Activated T-helper 1 cell treated with anti-CD3 and anti-CD28 coated beads, Interleukin-2, amount 50 U/mL, for 16 hours (primary cell): Measurements from ENCODE around the gene DNAJC18.
"Not testable (repeated sequence)": the region's sequence is repeated elsewhere in the genome, so short reads cannot be mapped to it uniquely, and the experiment has no call there.

Source experiments
- DNase-seq, 2 donors: peaks; one replicate each; pipeline ENCODE4 v3.0.0-alpha.2; 2020; ENCODE audit warnings: low read depth in 1 of 2, low spot score in 1 of 2

Gene DNAJC18

DNA sequence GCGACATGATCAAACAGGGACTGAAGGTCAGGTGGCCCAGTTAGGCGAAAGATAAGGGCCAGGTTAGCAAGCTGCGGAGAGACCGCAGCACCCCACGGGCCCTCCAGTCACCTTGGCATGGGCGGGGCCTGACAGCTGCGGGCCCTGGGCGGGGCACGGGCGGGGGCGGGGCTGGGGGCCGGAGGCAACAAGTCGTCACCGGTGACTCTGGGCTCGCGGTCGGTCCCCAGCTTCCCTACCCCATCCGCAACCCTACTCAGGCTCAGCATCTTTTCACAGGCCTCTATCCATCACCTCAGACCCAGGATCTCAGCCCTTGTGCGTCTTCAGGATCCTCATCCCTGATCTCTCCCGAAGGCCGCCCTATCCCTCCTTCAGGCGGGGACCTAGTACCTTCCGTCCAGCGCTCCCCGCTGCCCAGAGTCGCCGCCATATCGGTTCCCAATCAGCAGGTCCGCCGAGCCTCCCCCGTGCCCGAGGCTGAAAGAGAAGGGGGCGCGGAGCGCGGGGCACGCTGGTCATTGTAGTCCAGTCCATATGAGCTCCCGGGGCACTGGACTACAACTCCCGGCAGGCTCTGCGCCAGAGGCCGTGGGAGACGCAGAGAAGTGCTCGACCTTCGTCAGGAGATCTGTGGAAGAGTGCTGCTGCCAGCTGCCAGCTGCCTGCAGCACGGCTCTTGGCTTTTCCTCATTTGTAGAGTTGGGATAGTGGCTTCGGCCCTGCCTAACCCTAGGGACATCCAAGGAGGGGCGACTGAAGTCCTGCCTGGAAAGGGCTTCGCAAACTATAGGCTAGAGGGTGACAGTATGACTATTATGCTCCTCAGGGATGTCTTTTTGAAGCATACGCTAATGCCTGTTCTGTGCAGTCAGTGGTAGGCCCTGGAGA lies at the start of gene DNAJC18:
TSS of gene DNAJC18 (minus strand) at position 513 of the 891 bp plus-strand sequence. CDS start at position 433, 80 bp downstream.
- peak; percentile 76 to 81 for DNase-seq

GRCh38 chr5:139488260-139488659 lies 48.9 kb upstream of the DNAJC18 start:
- DNase-seq, result no peak

GRCh38 chr5:139486201-139486600 lies 46.9 kb upstream of the DNAJC18 start:
- no peak for DNase-seq

GRCh38 chr5:139482890-139483208 lies 43.5 kb upstream of the DNAJC18 start:
- DNase-seq, result not testable (repeated sequence)

DNA sequence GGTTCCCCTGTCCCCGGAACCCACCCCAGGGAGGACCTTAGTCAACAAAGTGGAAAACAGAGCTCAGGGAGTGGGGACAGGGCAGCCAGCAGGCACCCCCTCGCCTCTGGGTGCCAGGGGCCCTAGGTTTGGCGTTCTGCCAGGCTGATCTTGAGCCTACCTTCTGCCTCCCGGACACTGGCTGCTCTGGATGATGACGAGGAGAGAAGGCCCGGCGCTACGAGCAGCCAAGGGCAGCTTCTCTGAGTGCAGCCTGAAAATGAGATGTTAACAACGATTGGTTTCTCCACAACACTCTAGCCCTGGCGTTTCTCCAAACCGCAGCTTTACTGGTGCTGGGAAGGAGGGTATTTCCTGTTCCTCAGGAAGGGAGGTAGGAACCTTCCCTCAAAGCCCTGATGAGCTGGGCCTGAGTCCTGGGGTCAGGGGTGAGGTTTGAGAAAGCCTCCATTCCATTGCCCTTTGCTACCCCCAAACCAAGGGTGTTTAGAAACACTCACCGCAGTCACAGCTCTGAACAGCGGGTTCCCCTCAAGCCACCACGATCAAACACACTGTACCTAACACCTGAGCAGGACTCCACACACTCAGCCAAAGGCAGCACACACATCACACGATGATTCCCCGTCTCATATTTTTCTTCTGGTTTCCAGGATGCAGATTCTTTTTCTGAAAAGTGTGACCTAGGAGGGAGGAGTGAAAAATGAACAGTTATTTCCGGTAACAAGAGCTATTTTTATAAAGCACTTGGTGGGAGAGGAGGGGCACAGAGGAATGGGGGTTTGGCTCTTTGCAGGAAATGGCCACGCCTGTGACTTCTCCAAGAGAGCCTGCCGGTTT lies 42.9 kb upstream of the DNAJC18 start, which contains the start of gene STING1:
TSS of gene STING1 (minus strand) at position 709 of the 840 bp plus-strand sequence. CDS start 1,054 bp downstream, outside the sequence.
- DNase-seq, result peak; percentile 33 to 39

DNA sequence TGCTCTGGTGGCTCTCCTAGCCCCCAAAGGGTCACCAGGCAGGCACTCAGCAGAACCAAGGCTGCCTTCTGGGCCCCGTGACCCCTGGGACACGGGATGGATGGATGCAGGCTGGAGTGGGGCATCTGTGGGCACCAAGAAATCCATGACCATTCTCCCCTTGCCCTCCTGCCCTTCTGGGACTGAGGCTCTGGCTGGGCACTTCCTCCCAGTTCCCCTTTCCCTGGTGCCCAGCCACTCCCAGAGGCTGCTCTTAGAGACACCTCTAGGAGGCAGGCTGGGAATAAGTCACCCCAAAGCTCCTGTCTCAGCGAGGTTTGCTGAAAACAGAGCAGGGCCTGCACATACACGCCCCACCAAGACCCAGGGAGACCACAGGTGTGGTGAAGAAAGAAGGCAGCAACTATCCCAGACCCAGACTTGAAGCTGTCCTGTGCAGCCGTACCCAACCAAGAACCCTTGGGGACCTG lies 42.3 kb upstream of the DNAJC18 start:
- no peak for DNase-seq

GRCh38 chr5:139481122-139481533 lies 41.8 kb upstream of the DNAJC18 start:
- no peak for DNase-seq

DNA sequence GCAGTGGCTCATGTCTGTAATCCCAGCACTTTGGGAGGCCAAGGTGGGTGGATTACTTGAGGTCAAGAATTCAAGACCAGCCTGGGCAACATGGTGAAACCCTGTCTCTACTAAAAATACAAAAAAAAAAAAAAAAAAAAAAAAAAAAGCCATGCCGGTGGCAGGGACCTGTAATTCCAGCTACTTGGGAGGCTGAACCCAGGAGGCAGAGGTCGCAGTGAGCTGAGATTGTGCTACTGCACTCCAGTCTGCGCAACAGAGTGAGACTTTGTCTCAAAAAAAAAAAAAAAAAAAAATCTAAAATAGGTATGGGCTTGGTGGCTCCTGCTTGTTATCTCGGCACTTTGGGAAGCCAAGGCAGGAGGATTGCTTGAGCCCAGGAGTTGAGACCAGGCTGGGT lies 40.4 kb upstream of the DNAJC18 start:
- not testable (repeated sequence) for DNase-seq

DNA sequence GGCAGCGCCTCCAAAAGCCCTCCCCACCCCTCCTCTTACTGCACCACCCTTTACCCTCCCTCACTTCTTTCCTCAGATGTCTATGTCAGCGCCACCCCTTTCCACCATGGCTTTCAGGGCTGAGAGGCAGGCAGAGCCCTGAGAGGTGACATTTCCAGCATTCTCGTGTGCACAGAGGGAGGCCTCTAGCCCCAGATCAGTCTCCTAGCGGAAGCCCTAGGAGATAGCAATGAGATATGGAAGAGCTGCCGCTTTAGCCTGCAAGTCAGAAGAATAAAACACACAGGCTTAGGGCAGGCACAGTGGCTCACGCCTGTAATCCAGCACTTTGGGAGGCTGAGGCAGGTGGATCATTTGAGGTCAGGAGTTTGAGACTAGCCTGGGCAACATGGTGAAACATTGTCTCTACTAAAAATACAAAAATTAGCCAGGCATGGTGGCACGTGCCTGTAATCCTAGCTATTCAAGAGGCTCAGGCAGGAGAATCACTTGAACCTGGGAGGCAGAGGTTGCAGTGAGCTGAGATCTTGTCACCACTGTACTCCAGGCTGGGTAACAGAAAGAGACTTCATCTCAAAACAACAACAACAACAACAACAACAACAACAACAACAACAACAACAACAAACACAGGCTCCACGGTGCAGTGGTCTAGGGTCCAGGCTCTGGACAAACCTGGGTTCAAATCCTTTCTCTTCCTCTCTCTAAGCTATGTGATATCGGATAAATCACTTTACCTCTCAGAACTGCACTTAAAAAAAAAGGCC lies 39.5 kb upstream of the DNAJC18 start:
- not testable (repeated sequence) for DNase-seq

- DNase-seq, result no peak
Measured at GRCh38 chr5:139475865-139476617, 36.7 kb upstream of the DNAJC18 start.

DNA sequence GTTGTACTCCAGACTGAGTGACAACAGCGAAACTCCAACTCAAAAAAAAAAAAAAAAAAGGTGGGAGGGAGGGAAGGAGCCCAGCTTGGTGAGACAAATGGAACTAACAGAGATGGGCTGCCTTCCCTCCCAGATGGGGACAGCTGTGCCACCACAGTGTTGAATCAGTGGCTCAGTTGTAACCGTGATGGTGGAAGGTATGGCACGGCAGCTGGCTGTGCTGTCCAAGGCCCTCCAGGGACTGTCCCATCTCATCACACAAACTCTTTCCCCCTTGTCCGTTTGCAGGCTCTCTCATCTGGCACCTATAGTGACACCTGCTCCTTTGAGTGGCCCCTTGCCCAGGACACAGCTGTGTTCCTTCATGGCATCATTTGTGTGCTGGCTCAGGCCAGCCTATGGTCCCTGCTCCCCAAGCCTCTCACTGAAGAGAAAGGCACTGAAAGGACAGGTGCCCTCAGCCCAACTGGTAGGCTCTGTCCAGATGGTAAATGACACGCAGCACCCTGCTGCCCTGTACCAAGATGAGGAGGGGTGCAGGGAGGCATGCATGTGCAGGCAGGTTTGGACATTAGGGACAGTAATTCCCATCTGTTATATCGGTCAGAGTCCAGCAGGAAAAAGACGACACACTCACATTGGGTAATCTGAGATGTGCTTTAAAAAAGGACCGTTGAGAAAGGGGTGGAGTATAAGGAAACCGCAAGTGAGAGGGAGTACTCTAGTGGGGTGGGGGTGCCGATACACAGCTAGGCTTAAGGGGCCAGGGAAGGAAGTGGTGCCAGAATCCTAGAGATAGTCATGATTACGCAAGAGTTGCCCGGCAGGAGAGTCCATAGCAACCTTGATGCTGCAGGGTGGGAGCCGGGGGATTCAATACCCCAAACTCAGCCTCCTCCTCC lies 35.8 kb upstream of the DNAJC18 start:
- DNase-seq, result no peak

DNA sequence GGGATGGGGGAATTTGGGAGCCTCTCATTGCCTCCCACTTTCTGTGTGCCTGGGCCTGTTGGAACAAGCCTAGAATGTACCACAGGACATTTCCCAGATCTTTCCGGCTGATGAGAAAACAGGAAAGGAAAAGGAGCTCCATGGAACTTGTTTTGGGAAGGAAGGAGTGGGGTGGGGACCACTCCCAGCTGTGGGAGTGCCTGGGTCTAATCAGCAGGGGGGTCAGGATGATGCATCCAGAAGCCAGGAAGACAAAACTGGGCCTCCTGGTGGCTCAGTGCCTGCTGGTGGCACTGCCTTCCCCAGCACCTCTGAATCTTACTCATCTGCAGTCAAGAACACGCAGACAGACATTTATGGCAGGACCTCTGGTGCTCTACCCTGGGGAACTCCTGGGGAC lies 34.2 kb upstream of the DNAJC18 start:
- no peak for DNase-seq

DNA sequence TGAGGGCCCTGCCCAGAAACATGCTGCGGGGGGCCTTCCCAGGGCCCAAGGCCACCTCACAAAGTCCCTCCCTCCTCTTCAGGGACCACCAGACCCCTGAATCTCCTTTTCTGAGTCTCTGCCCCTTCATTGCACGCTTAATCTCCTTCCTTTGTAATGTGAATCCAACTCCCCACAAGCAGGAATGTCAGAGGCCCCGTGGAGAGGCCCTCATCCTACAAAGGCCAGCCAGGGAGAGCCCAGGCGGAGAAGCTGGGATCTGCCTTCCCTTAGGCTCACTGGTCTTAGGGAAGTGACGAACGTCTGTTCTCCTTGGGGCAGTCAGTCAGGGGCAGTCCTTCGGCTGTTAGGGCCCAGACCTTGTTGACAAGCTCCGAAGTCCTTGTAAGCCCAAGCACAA lies 33.8 kb upstream of the DNAJC18 start:
- no peak for DNase-seq

DNA sequence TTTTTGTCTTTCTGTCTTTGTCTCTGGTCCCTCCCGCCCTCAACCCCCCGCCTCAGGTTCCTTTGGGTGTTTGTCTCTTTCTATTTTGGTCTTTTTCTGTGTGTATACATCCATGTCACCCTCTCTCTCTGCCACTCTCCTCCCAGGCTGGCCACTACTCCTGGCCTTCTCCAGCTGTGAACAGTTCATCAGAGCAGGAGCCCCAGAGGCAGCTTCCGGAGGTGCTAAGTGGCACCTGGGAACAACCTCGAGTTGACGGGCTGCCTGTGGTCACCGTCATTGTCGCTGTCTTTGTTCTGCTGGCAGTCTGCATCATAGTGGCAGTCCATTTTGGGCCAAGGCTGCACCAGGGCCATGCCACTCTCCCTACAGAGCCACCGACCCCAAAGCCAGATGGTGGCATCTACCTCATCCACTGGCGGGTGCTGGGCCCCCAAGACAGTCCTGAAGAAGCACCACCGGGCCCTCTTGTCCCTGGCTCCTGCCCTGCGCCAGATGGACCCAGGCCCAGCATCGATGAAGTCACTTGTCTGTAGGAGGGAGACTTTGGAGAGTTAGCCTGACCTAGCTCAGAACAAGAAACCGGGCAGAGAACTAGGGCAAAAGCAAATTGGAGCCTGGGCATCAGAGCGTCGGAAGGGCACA lies 33.2 kb upstream of the DNAJC18 start:
- no peak for DNase-seq

DNA sequence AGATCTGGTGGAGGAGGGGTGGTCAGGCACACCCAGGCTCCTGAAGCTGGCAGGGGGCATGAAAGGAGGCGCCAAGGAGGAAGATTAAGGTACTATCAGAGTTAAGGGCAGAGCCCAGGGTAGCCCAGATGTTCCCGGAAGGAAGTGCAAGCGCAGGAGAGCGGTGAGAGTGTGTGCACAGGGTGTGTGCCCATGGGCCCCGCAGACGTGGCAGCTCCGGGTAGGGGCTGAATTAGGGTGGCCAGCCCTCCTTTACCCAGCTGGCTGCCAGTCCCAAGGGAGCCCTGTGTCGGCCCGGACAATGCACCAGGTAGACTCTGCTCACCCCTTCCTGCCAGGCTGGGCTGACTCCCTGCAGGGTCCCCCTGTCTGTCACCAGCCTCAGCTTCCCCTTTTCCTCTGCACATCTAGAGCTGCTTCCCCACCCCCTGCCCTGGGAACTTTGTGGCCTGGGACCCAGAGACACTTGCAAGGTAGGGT lies 31.5 kb upstream of the DNAJC18 start, which contains the start of gene SMIM33:
TSS of gene SMIM33 (plus strand) at position 184 of the 480 bp plus-strand sequence. CDS start at position 302, 118 bp downstream.
- DNase-seq, result no peak

DNA sequence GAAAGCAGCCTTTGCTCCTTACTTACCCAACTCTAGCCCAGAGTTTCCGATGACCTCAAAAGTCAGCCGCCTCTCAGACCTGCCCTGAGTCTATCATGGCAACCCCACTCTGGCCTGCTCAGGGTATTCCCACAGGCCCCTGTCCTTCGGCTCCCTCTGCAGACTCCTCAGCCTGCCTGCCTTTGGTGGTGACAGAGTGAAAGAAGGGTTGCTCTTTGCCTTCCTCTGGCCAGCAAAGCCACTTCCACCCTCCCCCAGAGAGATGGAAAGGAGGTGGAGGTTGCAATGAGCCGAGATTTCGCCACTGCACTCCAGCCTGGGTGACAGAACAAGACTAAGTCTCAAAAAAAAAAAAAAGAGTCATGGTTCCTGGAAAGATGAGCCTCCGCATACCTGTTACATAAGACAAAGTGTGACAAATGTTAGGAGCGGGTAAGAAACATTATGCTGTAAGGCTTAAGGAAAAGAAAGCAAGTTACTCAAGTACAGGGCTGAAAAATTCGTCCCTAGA lies 29.2 kb upstream of the DNAJC18 start:
- DNase-seq, result no peak

DNA sequence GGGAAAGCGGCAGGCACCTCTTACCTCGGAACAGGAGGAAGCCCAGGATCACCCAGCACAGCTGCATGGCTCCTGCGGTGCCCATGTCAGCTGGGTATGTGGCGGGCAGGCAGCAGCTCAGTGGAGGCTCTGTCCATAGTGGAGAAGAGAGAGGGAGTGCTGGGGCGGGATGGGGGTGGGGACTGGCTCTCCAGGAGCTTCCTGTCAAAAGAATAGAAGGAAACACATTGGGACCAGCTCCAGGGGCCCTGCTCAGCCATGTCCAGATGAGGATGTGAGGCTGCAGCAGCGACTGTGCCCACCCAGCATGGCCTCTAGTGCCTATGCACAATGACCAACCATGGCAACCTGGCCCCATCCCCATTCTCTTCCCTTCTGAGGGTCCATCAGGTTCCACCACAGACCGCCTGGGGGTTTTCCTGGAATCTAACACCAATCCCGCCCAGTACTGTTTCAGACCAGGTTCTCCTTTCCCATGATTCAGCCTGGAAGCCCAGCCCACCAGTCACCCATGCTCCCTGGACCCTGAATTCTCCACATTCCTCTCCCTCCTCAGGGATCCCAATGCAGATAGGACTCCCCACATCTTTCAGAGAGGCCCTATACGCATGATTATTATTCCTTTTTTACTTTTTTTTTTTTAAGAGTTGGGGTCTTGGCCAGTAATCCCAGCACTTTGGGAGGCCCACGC lies 23.4 kb upstream of the DNAJC18 start, which contains the start of gene ECSCR:
TSS of gene ECSCR (minus strand) at position 158 of the 691 bp plus-strand sequence. CDS start at position 85, 73 bp downstream.
- DNase-seq, result no peak

DNA sequence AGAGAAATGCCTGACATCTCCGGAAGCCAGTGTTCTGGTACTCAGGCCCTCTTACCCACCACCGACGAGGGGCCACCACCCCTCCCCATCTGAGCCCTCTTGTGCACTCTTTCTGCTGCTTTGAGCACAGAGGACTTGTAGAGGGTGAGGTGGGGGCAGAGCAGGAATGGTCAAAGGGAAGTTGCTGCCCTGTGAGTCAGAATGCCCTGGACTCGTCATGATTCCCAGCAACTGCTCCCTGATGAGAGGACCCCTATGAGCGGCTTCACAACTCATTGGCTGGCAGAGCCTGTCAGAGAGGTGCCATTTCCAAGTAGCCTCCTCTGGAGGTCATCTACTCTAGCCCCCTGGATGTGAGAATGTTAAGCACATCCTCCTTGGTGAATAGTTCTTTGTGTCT lies 22.4 kb upstream of the DNAJC18 start:
- no peak for DNase-seq
